GM20431 (cell line): Measurements from ENCODE around the gene NUDCD3.

Source experiments
- in situ Hi-C: fragments of 300-500 bp; cut with MseI, MboI; formaldehyde crosslinking; loops from one replicate; pipeline ENCODE4 v1.15.0; 2020; ENCODE audit warnings: low sequenced_read_pairs; ENCODE audit not compliant: unreplicated experiment

NUDCD3 gene

DNA sequence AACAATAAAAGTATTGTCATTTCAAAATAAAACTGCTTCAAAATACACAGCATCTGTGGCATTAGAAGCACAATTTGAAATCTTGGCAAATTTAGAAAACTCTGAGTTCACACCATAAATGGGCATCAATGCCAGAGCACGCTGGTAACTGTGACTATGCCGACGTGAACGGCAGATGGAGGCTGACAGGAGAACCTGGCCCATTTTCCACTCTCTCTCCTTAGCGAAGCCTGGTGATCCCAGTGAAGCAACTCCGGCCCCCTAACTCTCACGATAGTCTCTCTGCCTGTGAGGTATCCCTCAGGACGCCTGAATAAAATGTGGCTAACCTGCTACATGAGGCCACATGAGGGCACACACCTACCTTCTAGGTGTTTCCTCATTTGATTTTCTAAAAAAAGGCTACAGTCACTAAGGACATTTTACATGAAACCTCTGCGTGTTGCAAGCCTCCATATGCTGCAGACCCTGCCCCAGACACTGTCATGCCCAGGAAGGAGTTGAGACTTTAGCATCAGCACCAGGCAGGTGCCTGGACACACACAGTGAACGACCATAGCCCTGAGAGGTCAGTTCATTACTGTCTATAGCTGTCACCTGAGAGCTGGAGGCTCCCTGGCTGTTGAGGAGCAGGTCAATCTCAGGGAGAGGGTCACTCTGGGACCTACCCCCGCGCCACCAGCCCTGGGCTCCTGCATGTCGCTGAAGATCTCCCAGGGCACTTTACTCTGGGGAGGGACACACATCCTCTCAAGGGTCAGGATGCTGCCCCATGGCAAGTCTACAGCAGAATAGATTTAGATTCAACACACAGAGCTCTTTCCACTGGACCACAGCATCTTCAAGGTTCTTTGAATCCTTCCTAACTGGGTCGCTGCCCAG lies 102.1 kb downstream of the NUDCD3 start:
- in situ Hi-C loops, result no loop called here

DNA sequence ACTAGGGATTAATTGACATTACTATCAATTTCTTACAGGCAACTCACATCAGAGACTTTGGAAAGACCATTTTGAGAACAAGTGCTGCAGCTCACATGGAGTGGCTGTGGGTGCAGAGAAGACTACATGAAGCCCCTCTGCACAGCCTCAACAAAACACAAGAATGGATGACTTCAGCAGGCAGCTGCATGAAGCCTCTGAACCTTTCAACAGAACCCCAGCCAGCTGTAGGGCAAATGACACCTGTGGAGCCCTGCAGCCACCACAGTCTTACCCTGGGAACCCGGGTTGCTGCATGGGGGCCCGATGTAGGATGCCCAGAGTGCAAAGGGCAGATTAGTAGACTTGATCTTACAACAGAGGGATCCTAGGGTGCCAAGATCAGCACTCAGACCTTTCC lies 103.1 kb downstream of the NUDCD3 start:
- in situ Hi-C loops, result no loop called here

GRCh38 chr7:44386139-44386913 lies 104.1 kb downstream of the NUDCD3 start:
- in situ Hi-C loops, result no loop called here

DNA sequence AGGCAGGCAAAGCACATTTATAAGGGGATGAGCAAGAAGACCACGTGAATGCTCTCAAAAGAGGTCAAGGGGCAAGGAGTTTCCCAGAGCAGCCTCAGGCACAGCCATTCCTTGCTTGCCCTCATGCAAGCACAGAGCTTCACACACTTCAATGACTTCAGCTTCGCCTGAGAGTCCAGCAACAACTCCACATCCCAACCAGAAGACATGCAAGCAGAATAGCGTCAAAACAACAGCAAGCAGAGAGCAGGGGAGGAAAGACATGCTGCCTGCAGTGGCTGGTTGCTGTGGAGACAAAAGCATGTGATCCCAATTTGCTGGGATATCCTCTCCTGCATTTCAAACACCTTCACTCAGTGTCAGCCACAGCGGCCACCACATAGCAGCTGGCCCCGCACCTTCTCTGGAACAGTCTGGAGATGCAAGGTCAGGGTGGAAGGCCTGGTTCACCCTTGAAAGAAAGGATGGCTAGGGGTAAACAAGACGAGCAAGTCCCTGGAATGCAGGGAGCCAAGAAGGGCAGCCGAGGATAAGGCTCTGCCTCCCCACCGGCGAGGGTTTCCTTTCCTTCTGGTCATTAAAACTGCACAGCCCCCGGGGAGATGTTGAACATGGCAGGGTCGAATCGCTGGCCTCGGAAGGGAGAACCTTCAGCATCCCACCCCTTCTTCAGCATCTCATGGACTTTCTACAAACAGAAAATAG lies 104.9 kb downstream of the NUDCD3 start:
- in situ Hi-C loops, result no loop called here

- in situ Hi-C loops, result no loop called here
Observed at GRCh38 chr7:44384586-44385433, 105.6 kb downstream of the NUDCD3 start.

DNA sequence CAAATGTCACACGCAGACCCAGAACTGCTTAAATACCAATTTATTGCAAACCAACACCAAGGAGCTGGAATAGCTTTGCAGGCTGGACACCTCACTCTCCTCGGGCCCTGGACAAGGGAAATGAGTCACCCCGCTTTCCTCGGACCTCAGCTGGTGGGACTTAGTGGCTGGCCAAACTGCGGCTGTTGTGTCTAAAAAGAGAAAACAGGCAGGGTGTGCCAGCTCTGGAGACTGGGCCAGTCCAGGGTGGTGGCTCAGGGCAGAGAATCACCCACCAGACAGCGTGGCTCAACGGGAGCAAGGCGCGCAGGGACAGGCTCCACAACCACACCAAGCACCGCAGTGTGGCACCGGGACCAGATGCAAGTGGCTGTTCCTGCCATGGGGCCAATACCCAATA lies 106.9 kb downstream of the NUDCD3 start:
- in situ Hi-C loops, result no loop called here

DNA sequence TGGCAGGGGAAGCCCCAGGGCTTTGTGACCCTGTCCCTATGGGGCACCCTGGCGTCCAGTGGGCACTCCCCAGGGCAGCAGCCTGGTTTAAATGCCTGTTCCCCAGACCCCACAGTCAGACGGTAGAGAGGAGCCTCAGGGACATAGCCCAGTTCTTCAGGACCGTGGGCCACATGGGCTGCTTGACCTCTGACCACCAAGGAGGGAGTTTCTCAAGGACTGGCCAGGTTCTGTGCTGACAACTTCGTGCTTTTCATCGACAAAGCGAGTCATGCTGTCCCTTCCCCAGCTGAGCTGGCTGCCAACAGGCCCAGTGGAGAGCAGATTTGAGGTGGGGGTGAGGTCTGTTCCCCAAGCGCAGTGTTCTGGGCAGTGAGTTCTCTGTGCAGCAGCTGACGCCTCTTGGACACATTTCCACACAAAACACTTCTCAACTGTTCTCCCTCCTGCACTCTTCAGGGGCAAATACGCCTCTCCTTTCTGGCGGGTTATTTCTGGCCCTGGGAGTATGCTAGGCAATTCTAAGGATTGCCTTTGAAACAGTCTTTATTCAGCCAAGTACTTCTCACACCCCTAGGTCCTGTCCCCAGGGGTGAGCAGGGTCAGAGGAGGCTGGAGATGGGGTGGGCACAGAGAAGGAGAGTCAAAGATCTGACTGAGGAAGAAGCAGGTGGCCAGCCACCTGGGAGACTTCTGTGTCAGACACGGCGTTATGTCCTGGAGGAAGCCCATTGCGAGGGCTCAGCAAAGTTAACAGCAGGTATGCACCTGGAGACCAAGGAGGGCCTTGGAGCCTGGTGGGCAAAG lies 107.8 kb downstream of the NUDCD3 start:
- in situ Hi-C loops, result no loop called here

- in situ Hi-C loops, result no loop called here
Observed at GRCh38 chr7:44381494-44382220, 108.8 kb downstream of the NUDCD3 start.

GRCh38 chr7:44380831-44381493 lies 109.5 kb downstream of the NUDCD3 start:
- in situ Hi-C loops, result no loop called here

GRCh38 chr7:44380189-44380830 lies 110.1 kb downstream of the NUDCD3 start:
- in situ Hi-C loops, result no loop called here

DNA sequence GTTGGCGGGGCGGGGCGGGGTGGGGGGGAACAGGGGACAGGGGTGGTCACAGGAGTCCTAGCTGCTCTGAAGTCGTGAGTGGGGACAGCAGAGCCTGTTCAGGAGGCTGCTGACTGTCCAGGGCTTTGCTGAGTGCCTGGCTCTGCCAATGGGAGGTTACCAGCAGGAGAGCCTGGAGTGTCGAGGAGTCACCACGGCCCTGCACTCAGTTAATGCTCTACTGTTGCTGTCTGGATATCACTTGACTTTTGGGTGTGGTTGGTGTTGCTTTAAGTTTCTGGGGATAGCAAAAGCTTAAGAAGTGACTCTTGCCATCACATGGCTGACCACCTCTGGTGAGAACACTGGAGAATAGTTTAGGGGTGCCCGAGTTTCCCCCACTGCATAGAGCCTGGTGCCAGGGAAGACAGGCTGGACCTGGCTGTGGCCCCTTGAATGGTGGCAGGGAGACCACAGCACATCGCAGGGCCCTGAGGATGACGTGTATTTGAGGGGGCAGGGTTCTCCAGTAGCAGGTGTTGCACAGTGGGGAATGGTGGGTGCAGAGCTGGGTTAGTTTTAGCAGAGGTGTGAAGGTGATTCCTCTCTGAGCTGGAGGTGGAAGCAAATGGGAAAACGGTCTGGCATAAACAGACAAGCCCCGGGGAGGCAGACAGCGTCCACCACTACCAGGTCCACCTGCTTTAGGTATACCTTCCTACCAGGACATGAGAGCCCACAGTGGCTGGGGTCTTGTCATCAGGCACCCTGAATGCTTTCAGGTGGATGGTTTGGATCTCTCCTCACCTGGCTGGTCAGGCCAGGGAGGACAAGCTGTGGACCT lies 110.9 kb downstream of the NUDCD3 start:
- in situ Hi-C loops, result no loop called here

DNA sequence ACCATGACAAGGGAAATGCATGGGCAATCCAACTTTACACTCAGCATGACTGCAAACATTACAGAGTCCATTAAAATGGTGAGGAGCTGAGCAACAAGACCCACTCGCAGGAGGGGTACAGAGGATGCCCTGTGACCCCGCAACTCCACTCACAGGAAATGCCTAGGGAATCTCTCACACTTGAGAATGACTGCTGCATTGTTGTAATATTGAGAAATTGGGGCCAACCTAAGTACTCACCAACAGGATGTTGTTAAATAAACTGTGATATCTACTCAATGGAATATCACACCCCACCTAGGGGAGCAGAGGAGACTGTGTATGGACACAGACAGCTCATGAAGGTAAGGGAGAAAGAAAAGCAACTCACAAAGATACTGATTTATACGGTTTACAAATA lies 111.7 kb downstream of the NUDCD3 start:
- in situ Hi-C loops, result no loop called here

DNA sequence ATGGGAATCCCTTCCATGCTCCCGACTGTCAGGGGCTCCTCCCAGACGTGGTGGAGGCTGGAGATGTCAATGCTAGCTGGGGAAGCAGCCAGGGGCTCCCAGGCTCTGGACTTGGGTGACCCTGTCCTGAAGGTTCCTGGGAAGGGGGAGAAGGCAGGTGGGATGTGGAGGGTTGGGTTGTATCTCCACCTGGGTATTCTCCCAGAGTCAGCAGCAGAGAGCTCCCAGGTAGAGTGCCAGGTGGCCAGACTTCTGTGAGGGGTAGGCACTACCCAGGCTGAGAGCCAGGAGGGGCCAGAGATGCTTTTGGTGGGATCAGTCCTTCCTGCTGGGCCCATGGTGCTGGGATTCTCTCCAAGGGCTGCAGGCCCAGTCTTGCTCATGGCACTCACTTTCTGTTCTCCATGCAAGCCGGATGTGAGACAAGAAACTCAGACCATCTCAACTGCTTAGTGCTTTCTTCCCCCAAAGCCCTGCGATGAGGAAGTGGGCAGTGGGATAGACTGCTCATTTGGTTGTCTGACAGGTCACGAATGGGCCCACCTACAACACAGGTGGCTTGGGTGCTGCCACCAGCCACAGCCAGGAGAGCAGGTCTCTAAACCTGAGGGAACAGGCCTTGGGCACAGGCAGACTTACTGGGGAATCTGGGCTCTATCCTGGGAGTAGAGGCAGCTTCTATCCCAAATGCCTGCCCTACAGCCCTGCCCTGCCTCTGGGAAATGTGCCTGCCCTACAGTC lies 112.6 kb downstream of the NUDCD3 start:
- in situ Hi-C loops, result no loop called here

DNA sequence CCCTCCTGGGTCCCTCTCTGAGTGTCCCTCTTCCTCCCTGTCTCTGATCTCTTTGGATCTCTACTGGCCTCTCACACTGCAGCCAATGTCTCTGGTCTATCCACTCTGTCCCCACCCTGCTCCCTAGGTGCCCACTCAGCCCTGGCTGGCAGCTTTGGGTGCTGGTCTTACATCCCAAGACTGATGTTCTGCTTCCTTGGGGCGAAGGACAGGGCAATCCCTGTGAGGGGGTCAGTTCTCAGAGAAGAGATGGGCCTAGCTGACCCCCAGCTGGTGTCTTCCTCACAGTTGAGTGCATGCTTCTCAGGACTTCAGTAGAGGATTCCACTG lies 113.4 kb downstream of the NUDCD3 start:
- in situ Hi-C loops, result no loop called here

DNA sequence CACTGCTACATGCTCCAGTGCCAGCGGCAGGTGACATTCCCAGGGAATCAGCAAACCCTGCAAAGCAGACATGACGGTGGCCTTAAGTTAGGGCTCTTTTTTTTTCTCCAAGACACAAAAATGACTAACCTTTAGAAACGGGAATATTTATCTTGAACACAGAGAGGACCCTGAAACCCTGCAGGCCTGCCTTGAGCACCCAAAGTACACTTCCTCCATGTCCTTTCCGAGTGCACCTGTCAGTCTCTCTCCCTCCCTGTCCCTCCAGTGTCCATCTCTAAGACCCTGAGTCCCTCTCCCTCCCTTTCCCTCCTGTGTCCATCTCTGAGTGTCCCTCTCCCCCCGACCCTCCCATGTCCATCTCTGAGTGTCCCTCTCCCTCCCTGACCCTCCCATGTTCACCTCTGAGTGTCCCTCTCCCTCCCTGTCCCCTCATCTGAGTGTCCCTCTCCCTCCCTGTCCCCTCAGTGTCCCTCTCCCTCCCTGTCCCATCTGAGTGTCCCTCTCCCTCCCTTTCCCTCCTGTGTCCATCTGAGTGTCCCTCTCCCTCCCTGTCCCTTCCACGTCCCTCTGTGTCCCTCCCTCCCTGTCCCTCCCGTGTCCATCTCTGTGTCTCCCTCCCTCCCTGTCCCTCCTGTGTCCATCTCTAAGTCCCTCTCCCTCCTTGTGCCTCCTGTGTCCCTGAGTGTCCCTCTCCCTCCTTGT lies 113.9 kb downstream of the NUDCD3 start:
- in situ Hi-C loops, result no loop called here
